Panc1 (cell line): ENCODE data around the gene LPIN1. TPM values are rescaled to one million over a fixed set of nuclear protein-coding genes. Genes with fewer than 3 reads are reported as not detected.
A peak's percentile ranks its signal among the peaks of the same experiment; 100 is the strongest.

Experiments used
- ATAC-seq: fragments of 200-7000 bp; cut with Tn5 transposase; 2 replicates; pipeline ENCODE4 v1.9.1; 2020; ENCODE audit warnings: mild to moderate bottlenecking, moderate library complexity
- BruUV-seq: library from RNA; stranded (reverse); fragments of 400-500 nt; replicated peaks from 2 replicates; lab custom pipeline; 2021; lab: Mats Ljungman, UMichigan
- CTCF ChIA-PET: fragments of 300-600 bp; sonication (Branson Sonifier 250); formaldehyde crosslinking; loops from one replicate; lab custom pipeline; 2022; ENCODE audit warnings: antibody characterized with exemption; lab: Charles Lee
- POLR2A ChIA-PET: fragments of 300-600 bp; sonication (Branson Sonifier 250); formaldehyde crosslinking; loops from one replicate; lab custom pipeline; 2022; ENCODE audit warnings: antibody characterized with exemption; lab: Charles Lee
- DNase-seq: peaks from one replicate; pipeline ENCODE4 v3.0.0-alpha.2; 2010; ENCODE audit warnings: low read depth, low spot score
- H3K27ac ChIP-seq: 2 replicates; pipeline ENCODE4 v1.5.1; 2011; ENCODE audit warnings: mild to moderate bottlenecking, low read length, inconsistent platforms
- H3K27me3 ChIP-seq: fragments of 200-500 bp; sonication (Bioruptor generic); 2 replicates; pipeline ENCODE4 v1.6.0; 2014; ENCODE audit warnings: low read length, inconsistent platforms; ENCODE audit not compliant: control insufficient read depth, insufficient read depth
- H3K36me3 ChIP-seq: fragments of 200-500 bp; sonication (Bioruptor generic); 2 replicates; pipeline ENCODE4 v1.5.1; 2014; ENCODE audit warnings: inconsistent platforms, mild to moderate bottlenecking, low read length, moderate library complexity; ENCODE audit not compliant: control insufficient read depth, insufficient read depth
- H3K4me1 ChIP-seq: 2 replicates; pipeline ENCODE4 v1.5.1; 2011; ENCODE audit warnings: inconsistent platforms, mild to moderate bottlenecking, low read length, moderate library complexity; ENCODE audit not compliant: control insufficient read depth, insufficient read depth
- H3K4me3 ChIP-seq, 2 experiments: 2 replicates each; pipeline ENCODE4 v1.5.1; 2011 to 2012; ENCODE audit warnings: low read depth in 2 of 2, low read length in 2 of 2, mild to moderate bottlenecking in 2 of 2, inconsistent platforms in 1 of 2, moderate library complexity in 1 of 2
- H3K9me3 ChIP-seq: fragments of 200-500 bp; sonication (Bioruptor generic); 2 replicates; pipeline ENCODE4 v1.5.1; 2014; ENCODE audit warnings: low read depth, mild to moderate bottlenecking, inconsistent platforms, low read length, moderate library complexity; ENCODE audit not compliant: control insufficient read depth, insufficient read depth
- CTCF ChIP-seq: fragments of 450-650 bp; IDR thresholded peaks from 2 replicates; pipeline ENCODE4 v1.5.1; 2017; ENCODE audit warnings: mild to moderate bottlenecking
- POLR2AphosphoS5 ChIP-seq: IDR thresholded peaks from 2 replicates; pipeline ENCODE4 v1.6.1; 2012; ENCODE audit warnings: mild to moderate bottlenecking, low read depth, low read length, moderate library complexity
- REST ChIP-seq, 2 experiments: IDR thresholded peaks; 2 replicates each; pipeline ENCODE4 v1.6.1; 2011 to 2012; ENCODE audit warnings: low read depth in 2 of 2, control low read depth in 1 of 2, low read length in 1 of 2, mild to moderate bottlenecking in 1 of 2, moderate library complexity in 1 of 2; ENCODE audit not compliant: insufficient read depth in 1 of 2
- SIN3A ChIP-seq: IDR thresholded peaks from 2 replicates; pipeline ENCODE4 v1.6.1; 2012; ENCODE audit warnings: low read depth, mild to moderate bottlenecking, low read length, moderate library complexity, borderline replicate concordance; ENCODE audit not compliant: insufficient read depth
- TCF7L2 ChIP-seq: IDR thresholded peaks from 2 replicates; pipeline ENCODE4 v1.6.1; 2011; ENCODE audit warnings: mild to moderate bottlenecking, low read depth, low read length, inconsistent platforms
- in situ Hi-C: cut with HindIII; loops from 2 replicates; pipeline ENCODE4 v1.10.0; 2016; ENCODE audit warnings: low sequenced_read_pairs, low pct_unique_long_range_greater_than_20kb
- intact Hi-C: fragments of 100-400 bp; cut with micrococcal nuclease; formaldehyde crosslinking; loops from one replicate; pipeline ENCODE4 v1.10.0; 2022; ENCODE audit not compliant: unreplicated experiment
- total RNA-seq: library from RNA; stranded (reverse); gene quantifications from one replicate; pipeline ENCODE4 v1.2.1, GENCODE V29; 2021; ENCODE audit not compliant: unreplicated experiment

The LPIN1 gene
- total RNA-seq, 1 experiment from 2014 or later = 51.8 TPM

- TF ChIP-seq SIN3A = no peak
- no peak for TF ChIP-seq TCF7L2
- no peak for TF ChIP-seq CTCF
- TF ChIP-seq REST (IDR thresholded peaks at IDR 0.05; ENCODE audit: insufficient read depth in 1 of 2, low read depth in 2 of 2, low read length in 1 of 2) = no peak
- TF ChIP-seq POLR2AphosphoS5 = no peak
- no peak overlapping the region for H3K4me3 ChIP-seq
- ATAC-seq (no peak), DNase-seq (no peak)
- H3K9me3 ChIP-seq = no peaks in the 10 kb centered on the region
- H3K36me3 ChIP-seq = no peaks in the 10 kb centered on the region
- in situ Hi-C loops = no loop called here
- ChIA-PET CTCF (no interaction called here), POLR2A (no interaction called here)
- BruUV-seq = no TSS peak
- intact Hi-C loops = no loop called here
- H3K4me1 ChIP-seq = peaks cover 10% of the 10 kb centered on the region
- H3K27me3 ChIP-seq = no peaks in the 10 kb centered on the region
- H3K27ac ChIP-seq = no peak overlapping the region; the same call in 1 of the 2 replicates
Observed at GRCh38 chr2:11871421-11871820, 125.0 kb downstream of the LPIN1 start.

- Histone ChIP-seq H3K4me3 (no peak overlapping the region), H3K9me3 (no peaks in the 10 kb centered on the region), H3K36me3 (no peaks in the 10 kb centered on the region), H3K4me1 (peaks cover 10% of the 10 kb centered on the region), H3K27me3 (no peaks in the 10 kb centered on the region), H3K27ac (no peak overlapping the region)
- CTCF ChIA-PET = no interaction called here
- BruUV-seq = no TSS peak
- in situ Hi-C loops (no loop called here), intact Hi-C loops (no loop called here)
- TF ChIP-seq TCF7L2 = no peak
- no peak for TF ChIP-seq REST (IDR thresholded peaks at IDR 0.05; ENCODE audit: insufficient read depth in 1 of 2, low read depth in 2 of 2, low read length in 1 of 2)
- TF ChIP-seq CTCF = no peak
- no peak for TF ChIP-seq POLR2AphosphoS5
- TF ChIP-seq SIN3A = no peak
- DNase-seq = no peak
- POLR2A ChIA-PET = no interaction called here
- peak; percentile 61 for ATAC-seq
Observed at GRCh38 chr2:11872247-11872947, 126.0 kb downstream of the LPIN1 start.
